ENCODE measurements around the gene GRAP.

DNA sequence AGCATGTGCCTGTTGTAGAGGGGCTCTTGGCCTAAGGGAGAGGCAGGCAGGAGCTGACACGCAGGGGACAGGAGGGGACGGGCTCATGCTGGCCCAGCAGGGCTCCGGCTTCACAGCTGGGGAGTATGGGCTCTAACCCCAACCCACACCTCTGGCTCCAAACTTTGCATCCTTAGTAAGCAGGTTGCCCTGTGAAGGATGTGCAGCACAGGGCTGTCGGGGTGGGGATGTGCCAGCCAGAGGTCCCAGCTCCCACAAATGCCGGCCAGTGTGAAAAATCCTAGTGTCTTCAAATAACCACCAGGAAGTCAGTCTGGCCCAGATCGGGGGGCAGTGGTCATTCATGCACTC is 28.2 kb downstream of the GRAP start:
- no peak for TF ChIP-seq ZNF223 (tag by site-specific recombination; IDR thresholded peaks at IDR 0.05)
- TF ChIP-seq INSM2 (tag by site-specific recombination; IDR thresholded peaks at IDR 0.05) = no peak
- no peak for TF ChIP-seq ZNF138 (tag by site-specific recombination; IDR thresholded peaks at IDR 0.05; ENCODE audit: borderline replicate concordance)
- TF ChIP-seq KLF1 (tag by site-specific recombination; IDR thresholded peaks at IDR 0.05) = no peak
- no peak for TF ChIP-seq ZFP3 (tag by site-specific recombination; IDR thresholded peaks at IDR 0.05; ENCODE audit: low read depth)
- TF ChIP-seq ZNF777 (tag by site-specific recombination; IDR thresholded peaks at IDR 0.05; ENCODE audit: borderline replicate concordance) = no peak
- TF ChIP-seq, protein P1, sequence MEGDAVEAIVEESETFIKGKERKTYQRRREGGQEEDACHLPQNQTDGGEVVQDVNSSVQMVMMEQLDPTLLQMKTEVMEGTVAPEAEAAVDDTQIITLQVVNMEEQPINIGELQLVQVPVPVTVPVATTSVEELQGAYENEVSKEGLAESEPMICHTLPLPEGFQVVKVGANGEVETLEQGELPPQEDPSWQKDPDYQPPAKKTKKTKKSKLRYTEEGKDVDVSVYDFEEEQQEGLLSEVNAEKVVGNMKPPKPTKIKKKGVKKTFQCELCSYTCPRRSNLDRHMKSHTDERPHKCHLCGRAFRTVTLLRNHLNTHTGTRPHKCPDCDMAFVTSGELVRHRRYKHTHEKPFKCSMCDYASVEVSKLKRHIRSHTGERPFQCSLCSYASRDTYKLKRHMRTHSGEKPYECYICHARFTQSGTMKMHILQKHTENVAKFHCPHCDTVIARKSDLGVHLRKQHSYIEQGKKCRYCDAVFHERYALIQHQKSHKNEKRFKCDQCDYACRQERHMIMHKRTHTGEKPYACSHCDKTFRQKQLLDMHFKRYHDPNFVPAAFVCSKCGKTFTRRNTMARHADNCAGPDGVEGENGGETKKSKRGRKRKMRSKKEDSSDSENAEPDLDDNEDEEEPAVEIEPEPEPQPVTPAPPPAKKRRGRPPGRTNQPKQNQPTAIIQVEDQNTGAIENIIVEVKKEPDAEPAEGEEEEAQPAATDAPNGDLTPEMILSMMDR (tag by site-specific recombination; IDR thresholded peaks at IDR 0.05) = no peak
- TF ChIP-seq GLI4 (tag by site-specific recombination; IDR thresholded peaks at IDR 0.05) = no peak
- TF ChIP-seq ZBTB11 (tag by site-specific recombination; conservative IDR thresholded peaks at IDR 0.05; ENCODE audit: low read depth) = no peak
- no peak for TF ChIP-seq ZNF529 (tag by site-specific recombination; IDR thresholded peaks at IDR 0.05; ENCODE audit: insufficient replicate concordance)

All from HEK293 (cell line).